Tibial artery (tissue), 4 donors: ENCODE data around the gene PML.
"Not testable (repeated sequence)": the region's sequence is repeated elsewhere in the genome, so short reads cannot be mapped to it uniquely, and the experiment has no call there.

Source experiments
- DNase-seq, 2 donors: peaks; one replicate each; pipeline ENCODE4 v3.0.0-alpha.2; 2019
- H3K27ac ChIP-seq, 2 donors: fragments of 200-600 bp; sonication (generic) in 1 of 2; 1 replicate in 1 of 2; 2 replicates in 1 of 2; pipeline ENCODE4 v1.5.1; 2018 to 2019; ENCODE audit warnings: mild to moderate bottlenecking in 1 of 2
- H3K27me3 ChIP-seq, 2 donors: fragments of 200-600 bp; sonication (generic) in 1 of 2; one replicate each; pipeline versions ENCODE4 v1.5.1 to v1.6.0; 2016 to 2019
- H3K36me3 ChIP-seq, 3 donors: fragments of 200-600 bp; sonication (generic) in 2 of 3; one replicate each; pipeline ENCODE4 v1.5.1; 2016 to 2019; ENCODE audit warnings: mild to moderate bottlenecking in 2 of 3
- H3K4me1 ChIP-seq, 4 donors: fragments of 200-600 bp; sonication (generic) in 2 of 4; 1 replicate in 3 of 4; 2 replicates in 1 of 4; pipeline ENCODE4 v1.5.1; 2016 to 2019
- H3K4me3 ChIP-seq, 2 donors: fragments of 200-600 bp; sonication (generic) in 1 of 2; 1 replicate in 1 of 2; 2 replicates in 1 of 2; pipeline ENCODE4 v1.5.1; 2018 to 2019; ENCODE audit warnings: mild to moderate bottlenecking in 2 of 2
- H3K9me3 ChIP-seq, 3 donors: fragments of 200-600 bp; sonication (generic) in 1 of 3; one replicate each; pipeline ENCODE4 v1.5.1; 2016 to 2019
- CTCF ChIP-seq, 2 experiments: fragments of 200-600 bp in 1 of 2; fragments of 450-650 bp in 1 of 2; IDR thresholded peaks; one replicate each; pipeline ENCODE4 v1.5.1; 2017 to 2019; ENCODE audit warnings: antibody characterized with exemption in 2 of 2, mild to moderate bottlenecking in 1 of 2, moderate library complexity in 1 of 2
- intact Hi-C: fragments of 100-400 bp; cut with DNase I; formaldehyde crosslinking; loops from one replicate; pipeline ENCODE4 v1.15.0; 2023; ENCODE audit warnings: low total_unique reads

The PML gene

GRCh38 chr15:74053517-74053916 is 59.0 kb downstream of the PML start:
- no peaks in the 10 kb centered on the region for H3K9me3 ChIP-seq
- peaks cover 0 to 62% (median 40%) of the 10 kb centered on the region in 4 donors for H3K4me1 ChIP-seq
- no peaks in the 10 kb centered on the region for H3K27me3 ChIP-seq
- intact Hi-C loops = loop anchor here (10.0 kb wide), 1 partner anchor 271 kb away; no protein-coding TSS in a partner anchor
- peak overlapping the region; percentile 49 to 62 for H3K27ac ChIP-seq
- H3K4me3 ChIP-seq = peak overlapping the region in 1 of 2 donors; percentile 3
- H3K36me3 ChIP-seq = no peaks in the 10 kb centered on the region
- DNase-seq = no peak
- TF ChIP-seq CTCF (IDR thresholded peaks at IDR 0.05) = no peak

GRCh38 chr15:74053941-74054529 is 59.5 kb downstream of the PML start:
- TF ChIP-seq CTCF (IDR thresholded peaks at IDR 0.05) = peak; percentile 59 to 73
- peaks cover 0 to 57% (median 38%) of the 10 kb centered on the region in 4 donors for H3K4me1 ChIP-seq
- no peaks in the 10 kb centered on the region for H3K27me3 ChIP-seq
- no peaks in the 10 kb centered on the region for H3K9me3 ChIP-seq
- peak; percentile 82 to 90 for DNase-seq
- no peaks in the 10 kb centered on the region for H3K36me3 ChIP-seq
- intact Hi-C loops = loop anchor here (10.0 kb wide), 1 partner anchor 271 kb away; no protein-coding TSS in a partner anchor
- H3K27ac ChIP-seq = peak overlapping the region; percentile 49 to 62
- peak overlapping the region; percentile 3 to 23 for H3K4me3 ChIP-seq

GRCh38 chr15:74055804-74056203 is 61.3 kb downstream of the PML start:
- H3K36me3 ChIP-seq = no peaks in the 10 kb centered on the region
- H3K9me3 ChIP-seq = no peaks in the 10 kb centered on the region
- H3K27ac ChIP-seq = no peak overlapping the region
- no peaks in the 10 kb centered on the region for H3K27me3 ChIP-seq
- no peak for DNase-seq
- intact Hi-C loops = loop anchor here (10.0 kb wide), 1 partner anchor 269 kb away; no protein-coding TSS in a partner anchor
- H3K4me1 ChIP-seq = peaks cover 0 to 39% (median 28%) of the 10 kb centered on the region in 4 donors
- no peak overlapping the region for H3K4me3 ChIP-seq
- TF ChIP-seq CTCF (IDR thresholded peaks at IDR 0.05) = no peak

DNA sequence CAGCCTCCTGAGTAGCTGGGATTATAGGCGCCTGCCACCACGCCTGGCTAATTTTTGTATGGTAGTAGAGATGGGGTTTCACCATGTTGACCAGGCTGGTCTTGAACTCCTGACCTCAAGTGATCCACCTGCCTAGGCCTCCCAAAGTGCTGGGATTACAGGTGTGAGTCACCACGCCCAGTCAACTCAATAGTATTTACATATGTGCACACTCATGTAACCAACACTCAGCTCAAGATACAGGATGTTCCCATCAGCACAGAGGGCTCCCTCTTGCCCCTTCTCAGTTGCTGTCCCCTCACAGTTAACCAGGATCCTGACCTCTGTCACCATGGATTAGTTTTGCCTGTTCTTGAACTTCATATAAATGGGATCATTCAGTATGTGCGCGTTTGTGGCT is 61.8 kb downstream of the PML start:
- intact Hi-C loops = loop anchor here (10.0 kb wide), 1 partner anchor 268 kb away; no protein-coding TSS in a partner anchor
- H3K4me3 ChIP-seq, H3K9me3 ChIP-seq, H3K27me3 ChIP-seq, H3K36me3 ChIP-seq, H3K27ac ChIP-seq: not testable (repeated sequence)
- H3K4me1 ChIP-seq = peaks cover 0 to 34% (median 24%) of the 10 kb centered on the region in 4 donors
- peak in 1 of 2 donors; percentile 10 for DNase-seq

DNA sequence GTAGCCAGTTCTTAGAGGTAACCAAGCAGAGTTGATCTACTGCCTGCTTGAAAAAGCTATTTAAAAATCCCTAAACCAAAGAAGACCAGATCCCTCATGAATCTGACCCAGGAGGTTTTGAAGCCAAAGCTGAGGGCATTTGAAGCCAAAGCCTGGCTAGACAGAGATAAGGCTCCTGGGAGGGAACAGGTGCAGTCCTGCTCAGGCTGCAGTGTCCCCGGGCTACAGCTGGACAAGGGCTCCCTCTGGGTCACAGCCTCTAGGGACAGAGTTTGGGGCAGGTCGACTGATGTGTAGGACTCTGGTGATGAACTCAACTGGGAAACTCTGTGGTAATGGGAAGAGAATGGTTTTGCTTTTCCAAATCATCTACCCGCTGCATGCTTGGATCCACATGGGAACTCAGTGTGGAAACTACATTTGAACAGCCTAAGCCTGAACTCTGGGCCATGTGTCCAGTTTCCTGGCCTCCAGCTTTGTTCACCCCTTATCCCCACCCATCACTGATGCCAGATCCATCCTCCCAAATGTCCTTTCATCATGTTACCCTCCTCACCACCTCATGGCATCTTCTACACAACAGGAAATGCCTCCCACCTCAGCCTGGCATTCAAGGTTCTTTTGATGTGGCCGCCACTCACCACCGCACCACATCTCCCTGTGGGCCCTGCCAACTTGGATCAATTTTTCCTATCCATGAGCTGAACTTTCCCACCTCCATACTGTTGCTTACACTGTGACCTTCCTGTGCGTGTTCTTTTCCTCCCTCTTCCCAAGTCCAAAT is 64.7 kb downstream of the PML start:
- intact Hi-C loops = loop anchor here (10.0 kb wide), 1 partner anchor 266 kb away; no protein-coding TSS in a partner anchor
- not testable (repeated sequence) for H3K36me3 ChIP-seq, H3K4me3 ChIP-seq, H3K9me3 ChIP-seq, DNase-seq, H3K4me1 ChIP-seq, H3K27me3 ChIP-seq, H3K27ac ChIP-seq

DNA sequence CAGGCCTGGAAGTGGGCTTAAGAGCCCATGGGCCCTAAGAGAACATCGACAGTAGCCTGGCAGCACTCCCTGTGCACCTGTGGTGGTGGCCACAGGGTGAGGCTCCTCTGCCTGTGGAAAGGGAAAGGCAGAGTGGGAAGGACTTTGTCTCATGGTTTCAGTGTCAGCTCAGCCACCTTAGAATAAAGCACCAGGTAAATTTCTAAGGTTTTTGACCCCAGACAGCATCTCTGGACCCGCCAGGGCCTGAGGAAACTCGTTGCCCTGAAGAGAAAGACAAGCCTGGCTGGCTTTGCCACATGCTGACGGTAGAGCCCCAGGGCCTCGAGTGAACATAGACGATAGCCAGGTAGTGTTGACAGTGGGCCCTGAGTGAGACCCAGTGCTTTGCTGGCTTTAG is 65.7 kb downstream of the PML start:
- H3K27ac ChIP-seq = no peak overlapping the region
- intact Hi-C loops = no loop called here
- no peak for DNase-seq
- TF ChIP-seq CTCF (IDR thresholded peaks at IDR 0.05) = no peak
- peaks cover 0 to 2% of the 10 kb centered on the region in 2 donors for H3K27me3 ChIP-seq
- no peaks in the 10 kb centered on the region for H3K4me1 ChIP-seq
- no peaks in the 10 kb centered on the region for H3K9me3 ChIP-seq
- H3K4me3 ChIP-seq = no peak overlapping the region
- no peaks in the 10 kb centered on the region for H3K36me3 ChIP-seq
